IPS DF 4.7 (cell line): ENCODE measurements around the gene RHOD.

Source experiments
- DNase-seq: peaks from one replicate; pipeline ENCODE4 v3.0.0-alpha.2; 2013; ENCODE audit warnings: low spot score; ENCODE audit errors: extremely low read depth

RHOD gene

GRCh38 chr11:67059671-67060070 is 3.0 kb downstream of the RHOD start:
- no peak for DNase-seq

- no peak for DNase-seq
Observed at GRCh38 chr11:67060111-67060522, 3.5 kb downstream of the RHOD start.

GRCh38 chr11:67062526-67063373 is 6.1 kb downstream of the RHOD start:
- DNase-seq: no peak

GRCh38 chr11:67066333-67066709 is 9.7 kb downstream of the RHOD start:
- DNase-seq: no peak

GRCh38 chr11:67071420-67072284 is 15.0 kb downstream of the RHOD start:
- DNase-seq: no peak

- DNase-seq: no peak
Observed at GRCh38 chr11:67072295-67072694, 15.6 kb downstream of the RHOD start.

- no peak for DNase-seq
Observed at GRCh38 chr11:67073908-67074307, 17.3 kb downstream of the RHOD start.

- DNase-seq: no peak
Observed at GRCh38 chr11:67076202-67076601, 19.6 kb downstream of the RHOD start.

- DNase-seq: no peak
Observed at GRCh38 chr11:67079065-67079705, 22.5 kb downstream of the RHOD start.

GRCh38 chr11:67082071-67082791 is 25.6 kb downstream of the RHOD start:
- no peak for DNase-seq

- DNase-seq: no peak
Observed at GRCh38 chr11:67083786-67084366, 27.2 kb downstream of the RHOD start.

- DNase-seq: no peak
Observed at GRCh38 chr11:67085617-67086016, 29.0 kb downstream of the RHOD start.

GRCh38 chr11:67090717-67091116 is 34.1 kb downstream of the RHOD start:
- DNase-seq: no peak

- no peak for DNase-seq
Observed at GRCh38 chr11:67095214-67095507, 38.5 kb downstream of the RHOD start.

- DNase-seq: no peak
Observed at GRCh38 chr11:67098799-67099429, 42.3 kb downstream of the RHOD start.

GRCh38 chr11:67099831-67100324 is 43.2 kb downstream of the RHOD start:
- DNase-seq: no peak

- DNase-seq: no peak
Observed at GRCh38 chr11:67102664-67103063, 46.0 kb downstream of the RHOD start.

GRCh38 chr11:67105964-67106363 is 49.3 kb downstream of the RHOD start:
- no peak for DNase-seq

- no peak for DNase-seq
Observed at GRCh38 chr11:67111261-67111660, 54.6 kb downstream of the RHOD start.

- DNase-seq: no peak
Observed at GRCh38 chr11:67113231-67113721, 56.6 kb downstream of the RHOD start.
